Memory B cell (primary cell): ENCODE measurements around the gene ITK.

ENCODE experiments used
- ATAC-seq: fragments of 150-1000 bp; cut with Tn5 transposase; 2 replicates; pipeline ENCODE4 v1.10.0; 2021; ENCODE audit warnings: low read depth, mild to moderate bottlenecking, moderate library complexity
- DNase-seq, 2 donors: peaks; one replicate each; pipeline ENCODE4 v3.0.0; 2022; ENCODE audit warnings: low spot score in 2 of 2
- H3K27ac Mint-ChIP-seq: one replicate; pipeline ENCODE4 v1.8.0; 2022; ENCODE audit warnings: mild to moderate bottlenecking, moderate library complexity, mixed read lengths
- H3K27me3 Mint-ChIP-seq: one replicate; pipeline ENCODE4 v1.8.0; 2022; ENCODE audit warnings: mixed read lengths
- H3K36me3 Mint-ChIP-seq: one replicate; pipeline ENCODE4 v1.8.0; 2022; ENCODE audit warnings: mild to moderate bottlenecking, mixed read lengths
- H3K4me1 Mint-ChIP-seq: one replicate; pipeline ENCODE4 v1.8.0; 2022; ENCODE audit warnings: mixed read lengths
- H3K4me3 Mint-ChIP-seq: one replicate; pipeline ENCODE4 v1.8.0; 2022; ENCODE audit warnings: mild to moderate bottlenecking, moderate library complexity, mixed read lengths
- H3K9me3 Mint-ChIP-seq: one replicate; pipeline ENCODE4 v1.8.0; 2022; ENCODE audit warnings: mixed read lengths

The ITK gene

DNA sequence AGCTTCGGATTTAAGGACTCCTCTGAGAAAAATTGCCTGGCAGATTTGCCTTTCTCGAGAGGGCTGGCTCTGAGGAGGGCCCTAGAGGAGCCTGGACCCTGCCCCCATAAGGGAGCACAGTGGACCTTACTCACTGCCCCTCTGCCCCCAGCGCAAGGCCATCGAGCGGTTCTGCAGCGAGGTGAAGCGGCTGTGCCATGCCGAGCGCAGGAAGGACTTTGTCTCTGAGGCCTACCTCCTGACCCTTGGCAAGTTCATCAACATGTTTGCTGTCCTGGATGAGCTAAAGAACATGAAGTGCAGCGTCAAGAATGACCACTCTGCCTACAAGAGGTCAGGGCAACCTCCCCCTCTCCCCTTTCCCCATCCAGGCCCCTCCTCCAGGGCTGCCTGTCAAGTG lies 119.9 kb downstream of the ITK start:
- no peak for ATAC-seq
- no peak for DNase-seq
- Mint-ChIP-seq H3K4me1 (peaks cover 5% of the 10 kb centered on the region), H3K36me3 (peaks cover 48% of the 10 kb centered on the region), H3K27me3 (no peaks in the 10 kb centered on the region), H3K4me3 (no peak overlapping the region), H3K9me3 (no peaks in the 10 kb centered on the region), H3K27ac (peak overlapping the region; percentile 63)

DNA sequence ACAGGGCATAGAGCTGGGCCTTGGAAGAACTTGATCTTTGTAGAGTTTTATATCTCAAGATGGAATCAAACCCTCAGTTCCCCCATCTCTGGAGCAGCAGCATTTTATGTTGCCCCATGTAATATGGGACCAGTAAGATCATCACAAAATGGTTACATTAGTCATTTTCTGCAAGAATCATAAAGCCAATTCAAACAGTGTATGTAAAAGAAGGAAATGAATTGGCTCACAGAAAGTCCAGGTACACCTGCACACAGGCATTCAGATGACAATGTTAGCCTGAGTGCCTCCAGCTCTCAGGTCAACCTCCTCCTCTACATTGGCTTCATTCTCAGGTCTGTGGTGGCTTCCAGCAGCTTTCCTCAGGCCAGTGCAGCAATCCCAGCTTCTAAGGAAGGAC lies 120.4 kb downstream of the ITK start:
- Mint-ChIP-seq H3K9me3 (no peaks in the 10 kb centered on the region), H3K27me3 (no peaks in the 10 kb centered on the region), H3K4me3 (no peak overlapping the region), H3K27ac (peak overlapping the region; percentile 63), H3K36me3 (peaks cover 47% of the 10 kb centered on the region), H3K4me1 (peaks cover 5% of the 10 kb centered on the region)
- ATAC-seq (no peak), DNase-seq (no peak)

DNA sequence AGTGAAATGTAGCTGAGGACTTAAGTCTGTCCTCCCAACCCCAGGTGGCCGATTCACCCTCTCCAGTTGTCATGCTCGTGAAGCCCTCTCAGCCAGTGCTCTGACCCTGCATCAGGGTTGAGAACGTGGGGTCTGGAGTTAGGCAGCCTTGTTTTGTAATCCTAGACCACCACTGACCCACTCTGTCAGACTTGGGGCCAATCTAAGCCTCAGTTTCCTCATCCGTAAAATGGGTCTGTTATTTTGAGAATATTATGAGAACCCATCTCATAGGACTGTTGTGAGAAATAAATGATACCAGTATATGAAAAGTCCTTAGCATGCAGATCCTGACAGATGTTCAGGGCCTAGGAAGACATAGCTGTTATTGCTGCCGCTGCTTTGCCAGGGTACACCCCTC lies 122.4 kb downstream of the ITK start:
- DNase-seq (no peak), ATAC-seq (no peak)
- Mint-ChIP-seq H3K4me1 (peaks cover 20% of the 10 kb centered on the region), H3K36me3 (peaks cover 44% of the 10 kb centered on the region), H3K4me3 (no peak overlapping the region), H3K9me3 (no peaks in the 10 kb centered on the region), H3K27ac (peak overlapping the region; percentile 62), H3K27me3 (no peaks in the 10 kb centered on the region)

DNA sequence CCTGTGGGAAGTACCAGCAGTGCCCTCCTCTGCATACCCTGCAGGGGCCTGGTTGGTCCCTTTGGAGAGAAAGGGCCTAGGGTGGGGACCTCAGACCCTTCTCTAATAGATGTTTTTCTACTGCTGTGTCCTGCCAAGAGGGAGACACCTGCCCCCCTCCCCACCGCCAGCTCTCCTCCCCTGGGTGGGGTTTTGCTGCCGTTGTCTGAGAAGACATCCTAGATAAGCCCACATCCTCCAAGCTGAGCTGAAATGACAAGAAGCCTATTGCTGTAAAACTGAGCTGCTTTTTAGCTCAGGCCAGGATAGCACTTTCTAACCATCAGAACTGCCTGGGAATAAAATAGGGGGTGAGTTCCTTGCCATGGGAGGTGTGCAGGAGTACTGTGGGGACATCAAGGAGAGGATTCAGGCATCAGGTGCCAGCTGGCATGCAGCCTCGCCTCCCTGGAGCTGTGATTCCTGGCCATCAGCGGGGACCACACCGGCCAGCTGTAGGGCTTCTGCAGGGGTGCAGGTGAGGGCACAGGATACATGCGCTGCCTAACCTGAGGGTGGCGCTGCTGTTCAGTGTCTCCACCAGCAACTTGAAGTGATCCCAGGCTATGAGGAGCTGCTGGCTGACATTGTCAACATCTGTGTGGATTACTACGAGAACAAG lies 123.2 kb downstream of the ITK start:
- H3K36me3 Mint-ChIP-seq = peaks cover 40% of the 10 kb centered on the region

More for the DNA sequence above, 123.2 kb downstream of the ITK start:
- Mint-ChIP-seq H3K9me3 (no peaks in the 10 kb centered on the region), H3K4me3 (no peak overlapping the region), H3K4me1 (peaks cover 24% of the 10 kb centered on the region), H3K27me3 (no peaks in the 10 kb centered on the region), H3K27ac (peak overlapping the region; percentile 62)
- ATAC-seq (no peak), DNase-seq (no peak)
